GM21576 (cell line): ENCODE data around the gene DHDH.
"Not testable (repeated sequence)": the region's sequence is repeated elsewhere in the genome, so short reads cannot be mapped to it uniquely, and the experiment has no call there.

Experiments
- ATAC-seq: cut with Tn5 transposase; IDR thresholded peaks from one replicate; pipeline ENCODE4 v1.9.1; 2021; ENCODE audit warnings: mild to moderate bottlenecking, moderate library complexity; ENCODE audit not compliant: unreplicated experiment

Gene DHDH

GRCh38 chr19:48933382-48933932, at the start of gene DHDH:
TSS of gene DHDH (plus strand) at chr19:48933699. CDS start at chr19:48933722, 23 bp downstream.
- no peak for ATAC-seq

GRCh38 chr19:48883726-48884125, 49.8 kb upstream of the DHDH start:
- ATAC-seq: no peak

GRCh38 chr19:48887861-48888612, 45.5 kb upstream of the DHDH start:
- ATAC-seq: no peak

DNA sequence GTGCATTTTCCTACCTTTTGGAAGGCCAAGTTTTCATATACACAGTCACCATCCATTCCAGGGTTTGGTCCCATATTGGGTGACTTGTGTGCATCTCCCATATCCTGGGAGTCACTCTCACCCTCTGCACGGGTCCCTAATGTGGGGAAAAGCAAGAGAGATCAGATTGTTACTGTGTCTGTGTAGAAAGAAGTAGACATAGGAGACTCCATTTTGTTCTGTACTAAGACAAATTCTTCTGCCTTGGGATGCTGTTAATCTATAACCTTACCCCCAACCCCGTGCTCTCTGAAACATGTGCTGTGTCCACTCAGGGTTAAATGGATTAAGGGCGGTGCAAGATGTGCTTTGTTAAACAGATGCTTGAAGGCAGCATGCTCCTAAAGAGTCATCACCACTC, 44.0 kb upstream of the DHDH start:
- ATAC-seq: not testable (repeated sequence)

DNA sequence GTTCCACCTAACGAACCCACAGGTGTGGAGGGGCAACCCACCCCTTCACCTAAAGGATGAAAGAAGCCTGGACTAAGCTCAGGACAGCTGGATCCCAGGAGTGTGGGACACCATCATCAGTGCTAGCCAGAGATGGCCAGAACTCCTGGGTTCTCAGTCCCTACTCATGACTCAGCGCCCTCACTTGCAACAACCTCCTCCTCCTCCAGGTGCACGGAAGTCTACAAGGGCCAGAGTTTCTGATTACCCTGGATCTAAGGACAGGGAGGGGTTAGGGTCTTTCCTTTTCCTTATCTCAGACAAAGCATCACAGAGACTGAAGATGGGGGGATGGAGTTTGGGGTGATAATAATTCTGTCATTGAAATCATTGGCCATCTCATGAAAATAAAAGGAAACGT, 42.9 kb upstream of the DHDH start:
- no peak for ATAC-seq

- ATAC-seq: no peak
Observed at GRCh38 chr19:48895226-48895625, 38.3 kb upstream of the DHDH start.

DNA sequence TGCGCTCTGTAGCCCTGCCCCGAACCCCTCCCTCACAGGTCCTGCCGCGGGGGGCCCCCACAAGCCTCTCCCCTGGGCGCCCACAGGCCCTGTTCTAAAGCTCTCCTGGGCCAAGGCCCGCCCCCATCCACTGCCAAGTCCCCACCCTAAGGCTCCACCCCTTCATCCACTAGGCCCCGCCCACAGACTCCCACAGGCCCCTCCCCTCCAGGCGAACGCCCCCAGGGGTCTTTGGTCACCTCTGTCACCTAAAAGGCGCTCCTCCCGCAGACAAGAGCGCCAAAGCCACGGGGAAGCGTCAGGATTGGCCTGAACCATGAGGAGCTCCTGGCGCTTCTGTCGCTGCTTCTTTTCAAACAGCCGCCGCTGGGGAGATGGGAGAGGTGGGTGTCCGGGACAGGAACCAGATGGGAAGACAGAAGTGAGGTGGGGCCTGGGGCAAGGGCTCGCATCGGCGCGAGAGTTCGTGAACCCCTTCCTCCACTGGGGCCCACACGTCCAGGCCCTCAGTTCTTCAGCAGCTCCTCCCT, 37.2 kb upstream of the DHDH start:
- ATAC-seq: no peak

DNA sequence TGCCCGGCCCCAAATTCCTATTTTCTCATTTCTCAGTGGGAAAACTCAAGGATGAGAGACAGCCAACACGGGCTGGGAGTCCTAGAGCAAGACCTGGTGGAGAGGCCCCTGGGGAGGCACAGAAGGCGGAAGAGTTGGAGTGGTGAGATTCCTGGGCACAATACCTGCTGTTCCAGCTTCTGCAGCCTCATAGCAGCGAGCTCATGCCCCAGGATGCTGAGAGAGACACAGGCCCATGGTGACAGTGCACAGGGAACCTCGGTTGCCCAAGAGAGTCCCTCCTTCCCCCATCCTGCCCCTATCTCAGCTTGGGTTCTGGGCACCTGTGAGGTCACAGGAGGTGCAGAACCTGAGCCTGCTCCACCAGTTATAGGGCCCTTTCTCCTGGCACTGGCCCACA, 36.3 kb upstream of the DHDH start:
- ATAC-seq: no peak

GRCh38 chr19:48899386-48899749, 34.1 kb upstream of the DHDH start:
- ATAC-seq: not testable (repeated sequence)

GRCh38 chr19:48899781-48900476, 33.6 kb upstream of the DHDH start, which contains the start of gene NUCB1:
TSS of gene NUCB1 (plus strand) at chr19:48900312. CDS start at chr19:48900797, 485 bp downstream.
- peak; percentile 87 for ATAC-seq

DNA sequence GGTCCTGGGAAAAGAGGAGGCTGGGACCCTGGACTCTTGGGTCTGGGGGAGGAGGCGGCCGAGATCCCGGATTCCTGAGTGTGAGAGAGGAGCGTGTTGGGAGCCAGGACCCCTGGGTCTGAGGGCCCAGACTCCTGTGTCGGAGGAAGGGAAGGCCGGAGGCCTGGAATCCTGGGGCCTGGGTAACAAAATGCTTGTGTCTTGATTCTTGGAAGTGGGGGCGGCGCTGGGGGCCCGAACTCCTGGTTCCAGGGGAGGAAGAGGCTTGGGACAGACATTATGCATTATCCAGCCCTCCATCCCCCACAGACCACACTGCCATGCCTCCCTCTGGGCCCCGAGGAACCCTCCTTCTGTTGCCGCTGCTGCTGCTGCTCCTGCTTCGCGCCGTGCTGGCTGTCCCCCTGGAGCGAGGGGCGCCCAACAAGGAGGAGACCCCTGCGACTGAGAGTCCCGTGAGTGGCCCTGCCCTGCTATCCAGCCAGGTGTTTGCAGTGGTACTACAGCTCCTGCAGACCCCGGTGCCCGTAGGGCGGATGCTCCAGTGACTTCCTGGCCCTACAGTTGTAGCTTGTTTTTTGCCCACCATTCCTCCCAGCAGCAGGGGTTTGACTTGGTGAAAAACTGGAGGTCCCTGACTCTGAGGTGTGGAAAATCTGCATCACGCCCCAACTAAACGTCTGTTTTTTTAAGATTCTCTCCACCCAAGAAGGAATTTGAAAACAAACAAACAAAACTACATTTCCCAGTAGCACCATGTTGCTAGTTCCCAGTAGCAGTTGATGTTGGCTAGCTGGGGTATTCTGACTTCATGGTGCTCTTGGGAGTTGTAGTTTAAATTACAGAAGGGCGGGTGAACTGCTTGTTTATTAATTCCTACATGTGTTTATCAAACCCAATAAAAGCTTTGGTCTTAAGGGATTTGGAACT, 32.8 kb upstream of the DHDH start:
- no peak for ATAC-seq

DNA sequence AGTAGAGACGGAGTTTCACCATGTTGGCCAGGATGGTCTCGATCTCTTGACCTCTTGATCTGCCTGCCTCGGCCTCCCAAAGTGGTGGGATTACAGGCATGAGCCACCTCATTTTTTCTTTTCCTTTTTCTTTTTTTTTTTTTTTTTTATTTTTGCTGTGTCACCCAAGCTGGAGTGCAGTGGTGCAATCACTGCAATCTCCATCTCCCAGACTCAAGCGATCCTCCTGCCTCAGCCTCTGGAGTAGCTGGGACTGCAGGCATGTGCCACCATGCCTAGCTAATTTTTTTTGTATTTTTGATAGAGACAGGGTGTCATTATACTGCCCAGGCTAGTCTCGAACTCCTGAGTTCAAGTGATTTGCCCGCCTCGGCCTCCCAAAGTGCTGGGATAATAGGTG, 31.2 kb upstream of the DHDH start:
- not testable (repeated sequence) for ATAC-seq

- ATAC-seq: not testable (repeated sequence)
Observed at GRCh38 chr19:48903788-48904187, 29.7 kb upstream of the DHDH start.

GRCh38 chr19:48905664-48906063, 27.8 kb upstream of the DHDH start:
- no peak for ATAC-seq

DNA sequence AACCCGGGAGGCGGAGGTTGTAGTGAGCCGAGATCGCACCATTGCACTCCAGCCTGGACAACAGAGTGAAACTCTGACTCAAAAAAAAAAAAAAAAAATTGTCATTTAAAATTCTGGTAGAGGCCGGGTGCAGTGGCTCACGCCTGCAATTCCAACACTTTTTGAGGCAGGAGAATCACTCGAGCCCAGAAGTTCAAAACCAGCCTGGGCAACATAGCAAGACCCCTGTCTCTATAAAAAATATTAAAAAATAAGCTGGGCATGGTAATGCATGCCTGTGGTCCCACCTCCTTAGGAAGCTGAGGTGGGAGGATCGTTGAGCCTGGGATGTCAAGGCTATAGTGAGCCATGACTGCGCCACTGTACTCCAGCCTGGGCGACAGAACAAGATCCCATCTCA, 27.2 kb upstream of the DHDH start:
- no peak for ATAC-seq

DNA sequence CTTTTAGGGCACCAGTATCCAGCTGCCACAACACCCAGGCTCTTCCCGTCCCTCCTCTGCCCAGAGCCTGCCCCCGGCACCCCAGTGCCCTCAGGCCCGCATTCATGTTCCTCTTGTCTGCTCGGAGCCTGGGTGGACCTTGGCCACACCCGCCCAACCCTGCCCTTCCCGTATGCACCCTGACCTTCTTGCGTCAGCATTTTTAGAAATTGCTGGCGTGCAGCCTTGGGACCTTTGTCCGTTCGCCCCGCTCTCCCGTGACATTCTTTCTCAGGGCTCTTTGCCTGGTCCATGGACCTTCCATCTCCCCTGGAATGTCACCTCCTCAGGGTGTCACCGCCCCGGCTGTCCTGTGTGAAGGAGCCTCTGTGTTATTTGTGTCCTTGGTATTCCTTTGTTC, 25.8 kb upstream of the DHDH start:
- no peak for ATAC-seq

GRCh38 chr19:48909424-48910077, 23.9 kb upstream of the DHDH start:
- ATAC-seq: not testable (repeated sequence)

GRCh38 chr19:48910803-48911202, 22.7 kb upstream of the DHDH start:
- no peak for ATAC-seq

- ATAC-seq: no peak
Observed at GRCh38 chr19:48913114-48913889, 20.2 kb upstream of the DHDH start.
